Measurements from ENCODE around the gene SCLY. TPM values are rescaled to one million over a fixed set of nuclear protein-coding genes. Genes with fewer than 3 reads are reported as not detected.
A peak's percentile ranks its signal among the peaks of the same experiment; 100 is the strongest.
"Not testable (repeated sequence)": the region's sequence is repeated elsewhere in the genome, so short reads cannot be mapped to it uniquely, and the experiment has no call there.

The SCLY gene
- total RNA-seq, 1 donor from 2014 or later = 8.7 TPM

GRCh38 chr2:238114851-238115660, 54.3 kb downstream of the SCLY start:
- no peak for DNase-seq

GRCh38 chr2:238115709-238116108, 54.9 kb downstream of the SCLY start:
- DNase-seq = not testable (repeated sequence)

- no peak for DNase-seq
Measured at GRCh38 chr2:238116298-238117198, 55.7 kb downstream of the SCLY start.

GRCh38 chr2:238117199-238118154, 56.7 kb downstream of the SCLY start:
- no peak for DNase-seq

- no peak for DNase-seq
Measured at GRCh38 chr2:238119756-238120462, 59.1 kb downstream of the SCLY start.

- DNase-seq = no peak
Measured at GRCh38 chr2:238120463-238121298, 59.9 kb downstream of the SCLY start.

- DNase-seq = no peak
Measured at GRCh38 chr2:238121511-238122286, 60.9 kb downstream of the SCLY start.

GRCh38 chr2:238122287-238123217, 61.8 kb downstream of the SCLY start:
- DNase-seq = no peak

- no peak for DNase-seq
Measured at GRCh38 chr2:238123218-238123971, 62.6 kb downstream of the SCLY start.

GRCh38 chr2:238123991-238124470, 63.2 kb downstream of the SCLY start:
- DNase-seq = no peak

- no peak for DNase-seq
Measured at GRCh38 chr2:238124488-238125126, 63.8 kb downstream of the SCLY start.

- DNase-seq = no peak
Measured at GRCh38 chr2:238125127-238125885, 64.5 kb downstream of the SCLY start.

GRCh38 chr2:238126338-238126737, 65.5 kb downstream of the SCLY start:
- DNase-seq = no peak

GRCh38 chr2:238126775-238127164, 66.0 kb downstream of the SCLY start:
- DNase-seq = no peak

GRCh38 chr2:238127165-238128060, 66.6 kb downstream of the SCLY start:
- DNase-seq = peak; percentile 40

All from skin of body (tissue), 2 donors.